Stimulated activated naive CD4-positive, alpha-beta T cell (primary cell): ENCODE measurements around the gene PKNOX2.

Experiments
- DNase-seq, 6 experiments: peaks; one replicate each; lab custom pipeline; 2025; lab: John Stamatoyannopoulos, UW

PKNOX2 gene

GRCh38 chr11:125314276-125315078, 149.9 kb downstream of the PKNOX2 start:
- no peak for DNase-seq

GRCh38 chr11:125315079-125315740, 150.7 kb downstream of the PKNOX2 start:
- no peak for DNase-seq

- no peak for DNase-seq
These were observed 152.9 kb downstream of the PKNOX2 start for GRCh38 chr11:125317416-125317815.

GRCh38 chr11:125319649-125320048, 155.1 kb downstream of the PKNOX2 start:
- no peak for DNase-seq

GRCh38 chr11:125320347-125321076, 156.0 kb downstream of the PKNOX2 start:
- DNase-seq, result no peak

- DNase-seq, result no peak
These were observed 157.7 kb downstream of the PKNOX2 start for GRCh38 chr11:125322289-125322688.

GRCh38 chr11:125325196-125325595, 160.6 kb downstream of the PKNOX2 start:
- DNase-seq, result no peak

- no peak for DNase-seq
These were observed 161.6 kb downstream of the PKNOX2 start for GRCh38 chr11:125326126-125326525.

GRCh38 chr11:125327518-125328224, 163.1 kb downstream of the PKNOX2 start:
- DNase-seq, result no peak

GRCh38 chr11:125328225-125328580, 163.7 kb downstream of the PKNOX2 start:
- DNase-seq, result no peak

- no peak for DNase-seq
These were observed 165.2 kb downstream of the PKNOX2 start for GRCh38 chr11:125329786-125330185.

- DNase-seq, result no peak
These were observed 166.1 kb downstream of the PKNOX2 start for GRCh38 chr11:125330462-125331325.

GRCh38 chr11:125331357-125332035, 166.9 kb downstream of the PKNOX2 start:
- DNase-seq, result no peak

GRCh38 chr11:125332821-125333220, 168.3 kb downstream of the PKNOX2 start:
- DNase-seq, result no peak

- DNase-seq, result no peak
These were observed 169.0 kb downstream of the PKNOX2 start for GRCh38 chr11:125333354-125334073.

GRCh38 chr11:125335106-125335505, 170.6 kb downstream of the PKNOX2 start:
- DNase-seq, result no peak

GRCh38 chr11:125337836-125338834, 173.6 kb downstream of the PKNOX2 start:
- DNase-seq, result no peak

GRCh38 chr11:125338886-125339811, 174.6 kb downstream of the PKNOX2 start:
- no peak for DNase-seq
